Keratinocyte (primary cell): ENCODE measurements around the gene MTUS2.
A peak's percentile ranks its signal among the peaks of the same experiment; 100 is the strongest.

Source experiments
- EZH2 ChIP-seq: IDR thresholded peaks from one replicate; pipeline ENCODE4 v1.6.1; 2012; ENCODE audit warnings: inconsistent platforms, mild to moderate bottlenecking, low read length, moderate library complexity
- TF ChIP-seq, protein P1 (sequence below), 3 experiments: IDR thresholded peaks in 1 of 3; conservative IDR thresholded peaks in 1 of 3; optimal IDR thresholded peaks in 1 of 3; 2 replicates in 2 of 3; 3 replicates in 1 of 3; pipeline versions ENCODE3 to v1.5.1; 2011; ENCODE audit warnings: low read length in 3 of 3, mild to moderate bottlenecking in 3 of 3, moderate library complexity in 2 of 3, control low read depth in 1 of 3, inconsistent platforms in 1 of 3; ENCODE audit not compliant: insufficient read depth in 2 of 3; ENCODE audit errors: extremely low read depth in 1 of 3

DNA sequence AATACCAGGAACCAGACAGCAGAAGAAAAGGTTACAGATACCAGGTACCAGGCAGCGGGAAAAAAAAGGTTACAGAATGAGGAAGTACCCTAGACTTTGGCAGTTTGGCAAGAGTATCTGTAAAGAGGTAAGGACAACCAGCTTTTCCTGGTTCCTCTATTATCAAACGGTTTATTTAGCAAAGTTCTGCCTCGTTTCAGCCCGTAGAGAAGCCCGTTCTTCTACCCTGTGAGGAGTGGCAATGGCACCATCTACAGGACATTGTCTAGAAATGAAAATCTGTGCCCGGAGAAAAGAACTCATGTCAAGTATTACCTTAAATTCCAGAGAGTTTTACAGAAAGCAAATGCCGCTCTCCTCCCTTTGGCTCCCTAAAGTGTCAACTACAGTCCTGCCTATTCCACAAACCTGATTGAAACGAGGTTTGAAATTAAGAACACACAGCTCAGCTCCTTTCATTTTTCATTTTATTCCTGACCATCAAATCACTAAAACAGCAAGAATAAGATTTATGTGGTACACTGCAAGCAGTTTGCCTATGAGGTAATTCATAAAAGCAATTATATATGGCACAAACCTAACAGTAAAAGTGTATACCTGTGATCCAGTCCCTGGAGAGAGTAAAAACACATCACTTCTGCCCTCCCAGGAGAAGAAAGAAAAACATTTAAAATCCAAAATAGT, 549.1 kb downstream of the MTUS2 start:
- TF ChIP-seq, protein P1, sequence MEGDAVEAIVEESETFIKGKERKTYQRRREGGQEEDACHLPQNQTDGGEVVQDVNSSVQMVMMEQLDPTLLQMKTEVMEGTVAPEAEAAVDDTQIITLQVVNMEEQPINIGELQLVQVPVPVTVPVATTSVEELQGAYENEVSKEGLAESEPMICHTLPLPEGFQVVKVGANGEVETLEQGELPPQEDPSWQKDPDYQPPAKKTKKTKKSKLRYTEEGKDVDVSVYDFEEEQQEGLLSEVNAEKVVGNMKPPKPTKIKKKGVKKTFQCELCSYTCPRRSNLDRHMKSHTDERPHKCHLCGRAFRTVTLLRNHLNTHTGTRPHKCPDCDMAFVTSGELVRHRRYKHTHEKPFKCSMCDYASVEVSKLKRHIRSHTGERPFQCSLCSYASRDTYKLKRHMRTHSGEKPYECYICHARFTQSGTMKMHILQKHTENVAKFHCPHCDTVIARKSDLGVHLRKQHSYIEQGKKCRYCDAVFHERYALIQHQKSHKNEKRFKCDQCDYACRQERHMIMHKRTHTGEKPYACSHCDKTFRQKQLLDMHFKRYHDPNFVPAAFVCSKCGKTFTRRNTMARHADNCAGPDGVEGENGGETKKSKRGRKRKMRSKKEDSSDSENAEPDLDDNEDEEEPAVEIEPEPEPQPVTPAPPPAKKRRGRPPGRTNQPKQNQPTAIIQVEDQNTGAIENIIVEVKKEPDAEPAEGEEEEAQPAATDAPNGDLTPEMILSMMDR (optimal IDR thresholded peaks at IDR 0.05 in 1 of 3, IDR thresholded peaks at IDR 0.05 in 1 of 3, conservative IDR thresholded peaks at IDR 0.05 in 1 of 3; ENCODE audit: extremely low read depth in 1 of 3, insufficient read depth in 2 of 3, low read length in 3 of 3) = peak; percentile 44 to 58 (median 52)
- no peak for TF ChIP-seq EZH2
